Panc1 (cell line): ENCODE measurements around the gene PTPA. TPM values are rescaled to one million over a fixed set of nuclear protein-coding genes. Genes with fewer than 3 reads are reported as not detected.

Experiments
- ATAC-seq: fragments of 200-7000 bp; cut with Tn5 transposase; 2 replicates; pipeline ENCODE4 v1.9.1; 2020; ENCODE audit warnings: mild to moderate bottlenecking, moderate library complexity
- BruUV-seq: library from RNA; stranded (reverse); fragments of 400-500 nt; replicated peaks from 2 replicates; lab custom pipeline; 2021; lab: Mats Ljungman, UMichigan
- CTCF ChIA-PET: fragments of 300-600 bp; sonication (Branson Sonifier 250); formaldehyde crosslinking; loops from one replicate; lab custom pipeline; 2022; ENCODE audit warnings: antibody characterized with exemption; lab: Charles Lee
- POLR2A ChIA-PET: fragments of 300-600 bp; sonication (Branson Sonifier 250); formaldehyde crosslinking; loops from one replicate; lab custom pipeline; 2022; ENCODE audit warnings: antibody characterized with exemption; lab: Charles Lee
- DNase-seq: peaks from one replicate; pipeline ENCODE4 v3.0.0-alpha.2; 2010; ENCODE audit warnings: low read depth, low spot score
- H3K27ac ChIP-seq: 2 replicates; pipeline ENCODE4 v1.5.1; 2011; ENCODE audit warnings: mild to moderate bottlenecking, low read length, inconsistent platforms
- H3K27me3 ChIP-seq: fragments of 200-500 bp; sonication (Bioruptor generic); 2 replicates; pipeline ENCODE4 v1.6.0; 2014; ENCODE audit warnings: low read length, inconsistent platforms; ENCODE audit not compliant: control insufficient read depth, insufficient read depth
- H3K36me3 ChIP-seq: fragments of 200-500 bp; sonication (Bioruptor generic); 2 replicates; pipeline ENCODE4 v1.5.1; 2014; ENCODE audit warnings: inconsistent platforms, mild to moderate bottlenecking, low read length, moderate library complexity; ENCODE audit not compliant: control insufficient read depth, insufficient read depth
- H3K4me1 ChIP-seq: 2 replicates; pipeline ENCODE4 v1.5.1; 2011; ENCODE audit warnings: inconsistent platforms, mild to moderate bottlenecking, low read length, moderate library complexity; ENCODE audit not compliant: control insufficient read depth, insufficient read depth
- H3K4me3 ChIP-seq, 2 experiments: 2 replicates each; pipeline ENCODE4 v1.5.1; 2011 to 2012; ENCODE audit warnings: low read depth in 2 of 2, low read length in 2 of 2, mild to moderate bottlenecking in 2 of 2, inconsistent platforms in 1 of 2, moderate library complexity in 1 of 2
- H3K9me3 ChIP-seq: fragments of 200-500 bp; sonication (Bioruptor generic); 2 replicates; pipeline ENCODE4 v1.5.1; 2014; ENCODE audit warnings: low read depth, mild to moderate bottlenecking, inconsistent platforms, low read length, moderate library complexity; ENCODE audit not compliant: control insufficient read depth, insufficient read depth
- CTCF ChIP-seq: fragments of 450-650 bp; IDR thresholded peaks from 2 replicates; pipeline ENCODE4 v1.5.1; 2017; ENCODE audit warnings: mild to moderate bottlenecking
- POLR2AphosphoS5 ChIP-seq: IDR thresholded peaks from 2 replicates; pipeline ENCODE4 v1.6.1; 2012; ENCODE audit warnings: mild to moderate bottlenecking, low read depth, low read length, moderate library complexity
- REST ChIP-seq, 2 experiments: IDR thresholded peaks; 2 replicates each; pipeline ENCODE4 v1.6.1; 2011 to 2012; ENCODE audit warnings: low read depth in 2 of 2, control low read depth in 1 of 2, low read length in 1 of 2, mild to moderate bottlenecking in 1 of 2, moderate library complexity in 1 of 2; ENCODE audit not compliant: insufficient read depth in 1 of 2
- SIN3A ChIP-seq: IDR thresholded peaks from 2 replicates; pipeline ENCODE4 v1.6.1; 2012; ENCODE audit warnings: low read depth, mild to moderate bottlenecking, low read length, moderate library complexity, borderline replicate concordance; ENCODE audit not compliant: insufficient read depth
- TCF7L2 ChIP-seq: IDR thresholded peaks from 2 replicates; pipeline ENCODE4 v1.6.1; 2011; ENCODE audit warnings: mild to moderate bottlenecking, low read depth, low read length, inconsistent platforms
- in situ Hi-C: cut with HindIII; loops from 2 replicates; pipeline ENCODE4 v1.10.0; 2016; ENCODE audit warnings: low sequenced_read_pairs, low pct_unique_long_range_greater_than_20kb
- intact Hi-C: fragments of 100-400 bp; cut with micrococcal nuclease; formaldehyde crosslinking; loops from one replicate; pipeline ENCODE4 v1.10.0; 2022; ENCODE audit not compliant: unreplicated experiment
- total RNA-seq: library from RNA; stranded (reverse); gene quantifications from one replicate; pipeline ENCODE4 v1.2.1, GENCODE V29; 2021; ENCODE audit not compliant: unreplicated experiment

PTPA gene
- total RNA-seq, 1 experiment from 2014 or later, result 114 TPM

GRCh38 chr9:129138144-129138462 is 26.9 kb downstream of the PTPA start:
- in situ Hi-C loops, result no loop called here
- no TSS peak for BruUV-seq
- no peak for ATAC-seq
- no peak for TF ChIP-seq REST (IDR thresholded peaks at IDR 0.05; ENCODE audit: insufficient read depth in 1 of 2, low read depth in 2 of 2, low read length in 1 of 2)
- TF ChIP-seq POLR2AphosphoS5, result no peak
- no peak for TF ChIP-seq CTCF
- no peak for TF ChIP-seq TCF7L2
- TF ChIP-seq SIN3A, result no peak
- ChIA-PET POLR2A (no interaction called here), CTCF (interaction anchor here (0.6 to 1.2 kb wide), 2 partner anchors 12 to 14 kb away, joined by 3 to 4 read pairs; no protein-coding TSS in a partner anchor)
- H3K36me3 ChIP-seq, result peaks cover 2% of the 10 kb centered on the region; the same call in 1 of the 2 replicates
- H3K27ac ChIP-seq, result peak overlapping the region; percentile 69; the same call in 1 of the 2 replicates
- no peaks in the 10 kb centered on the region for H3K27me3 ChIP-seq
- intact Hi-C loops, result loop anchor here (10.0 kb wide), 1 partner anchor 477 kb away; no protein-coding TSS in a partner anchor
- peaks cover 28% of the 10 kb centered on the region for H3K4me1 ChIP-seq
- DNase-seq, result no peak
- H3K4me3 ChIP-seq, result no peak overlapping the region
- no peaks in the 10 kb centered on the region for H3K9me3 ChIP-seq

- H3K4me1 ChIP-seq, result peaks cover 28% of the 10 kb centered on the region
- peaks cover 2% of the 10 kb centered on the region; the same call in 1 of the 2 replicates for H3K36me3 ChIP-seq
- H3K9me3 ChIP-seq, result no peaks in the 10 kb centered on the region
- H3K27me3 ChIP-seq, result no peaks in the 10 kb centered on the region
- no peak overlapping the region for H3K4me3 ChIP-seq
- ATAC-seq, result peak; percentile 68
- CTCF ChIA-PET, result interaction anchor here (0.6 to 2.1 kb wide), 6 partner anchors 13 to 485 kb away, joined by 3 to 14 read pairs (median 4); no protein-coding TSS in a partner anchor
- in situ Hi-C loops, result no loop called here
- POLR2A ChIA-PET, result interaction anchor here (0.5 kb wide), 1 partner anchor 244 kb away, joined by 3 read pairs; no protein-coding TSS in a partner anchor
- H3K27ac ChIP-seq, result peak overlapping the region; percentile 69
- intact Hi-C loops, result loop anchor here (10.0 kb wide), 1 partner anchor 476 kb away; no protein-coding TSS in a partner anchor
- no TSS peak for BruUV-seq
- no peak for TF ChIP-seq TCF7L2
- TF ChIP-seq POLR2AphosphoS5, result no peak
- no peak for TF ChIP-seq CTCF
- TF ChIP-seq SIN3A, result no peak
- no peak for TF ChIP-seq REST (IDR thresholded peaks at IDR 0.05; ENCODE audit: insufficient read depth in 1 of 2, low read depth in 2 of 2, low read length in 1 of 2)
- no peak for DNase-seq
These were observed 27.4 kb downstream of the PTPA start for GRCh38 chr9:129138476-129139232.
